Activated CD4-positive, alpha-beta T cell treated with anti-CD3 and anti-CD28 coated beads, Interleukin-2, amount 10 ng/mL, durations not matched to agents 7 days and 5 days (primary cell): ENCODE data around the gene VAV2. TPM values are rescaled to one million over a fixed set of nuclear protein-coding genes. Genes with fewer than 3 reads are reported as not detected.
"Not testable (repeated sequence)": the region's sequence is repeated elsewhere in the genome, so short reads cannot be mapped to it uniquely, and the experiment has no call there.

Source experiments
- CTCF ChIA-PET: fragments of 350-600 bp; sonication (Branson Sonifier 250); formaldehyde crosslinking; loops from one replicate; lab custom pipeline; 2021; ENCODE audit warnings: antibody characterized with exemption; lab: Charles Lee
- POLR2A ChIA-PET: fragments of 350-600 bp; sonication (Branson Sonifier 250); formaldehyde crosslinking; loops from one replicate; lab custom pipeline; 2021; ENCODE audit warnings: antibody characterized with exemption; lab: Charles Lee
- DNase-seq: peaks from one replicate; pipeline ENCODE4 v3.0.0-alpha.2; 2020
- H3K27ac Mint-ChIP-seq: one replicate; pipeline ENCODE4 v1.8.0; 2021; ENCODE audit warnings: mild to moderate bottlenecking, moderate library complexity, mixed read lengths
- H3K27me3 Mint-ChIP-seq: one replicate; pipeline ENCODE4 v1.8.0; 2021; ENCODE audit warnings: mixed read lengths
- H3K36me3 Mint-ChIP-seq: one replicate; pipeline ENCODE4 v1.8.0; 2021; ENCODE audit warnings: low read depth, mixed read lengths
- H3K4me1 Mint-ChIP-seq: one replicate; pipeline ENCODE4 v1.8.0; 2021; ENCODE audit warnings: mixed read lengths
- H3K4me3 Mint-ChIP-seq: one replicate; pipeline ENCODE4 v1.8.0; 2021; ENCODE audit warnings: mild to moderate bottlenecking, moderate library complexity, mixed read lengths
- H3K9me3 Mint-ChIP-seq: one replicate; pipeline ENCODE4 v1.8.0; 2021; ENCODE audit warnings: mixed read lengths
- total RNA-seq, 2 experiments: library from RNA; stranded (reverse); gene quantifications; one replicate each; pipeline ENCODE4 v1.2.3, GENCODE V29; 2021

VAV2 gene
- total RNA-seq, 2 experiments from 2014 or later, result 6.2 TPM

GRCh38 chr9:133904346-133905090 lies 87.6 kb downstream of the VAV2 start:
- ChIA-PET CTCF (no interaction called here), POLR2A (no interaction called here)
- Mint-ChIP-seq H3K27me3 (no peaks in the 10 kb centered on the region), H3K4me3 (no peak overlapping the region), H3K36me3 (no peaks in the 10 kb centered on the region), H3K27ac (no peak overlapping the region), H3K4me1 (no peaks in the 10 kb centered on the region), H3K9me3 (no peaks in the 10 kb centered on the region)
- DNase-seq, result no peak

- H3K9me3 Mint-ChIP-seq, result no peaks in the 10 kb centered on the region
- H3K36me3 Mint-ChIP-seq, result no peaks in the 10 kb centered on the region
- no peaks in the 10 kb centered on the region for H3K27me3 Mint-ChIP-seq
- POLR2A ChIA-PET, result no interaction called here
- CTCF ChIA-PET, result no interaction called here
- no peak overlapping the region for H3K27ac Mint-ChIP-seq
- no peaks in the 10 kb centered on the region for H3K4me1 Mint-ChIP-seq
- H3K4me3 Mint-ChIP-seq, result no peak overlapping the region
- DNase-seq, result no peak
These were observed 90.8 kb downstream of the VAV2 start for GRCh38 chr9:133901184-133901835.

- Mint-ChIP-seq H3K4me1 (no peaks in the 10 kb centered on the region), H3K9me3 (no peaks in the 10 kb centered on the region), H3K36me3 (no peaks in the 10 kb centered on the region), H3K27ac (no peak overlapping the region), H3K4me3 (no peak overlapping the region), H3K27me3 (no peaks in the 10 kb centered on the region)
- DNase-seq, result no peak
- ChIA-PET CTCF (interaction anchor here (0.7 kb wide), 1 partner anchor 343 kb away, joined by 3 read pairs; no protein-coding TSS in a partner anchor), POLR2A (no interaction called here)
These were observed 94.4 kb downstream of the VAV2 start for GRCh38 chr9:133897675-133898074.

GRCh38 chr9:133896007-133896406 lies 96.1 kb downstream of the VAV2 start:
- H3K27ac Mint-ChIP-seq, H3K4me1 Mint-ChIP-seq, POLR2A ChIA-PET, H3K9me3 Mint-ChIP-seq, H3K36me3 Mint-ChIP-seq, H3K27me3 Mint-ChIP-seq, CTCF ChIA-PET, H3K4me3 Mint-ChIP-seq, DNase-seq: not testable (repeated sequence)

- Mint-ChIP-seq H3K9me3 (no peaks in the 10 kb centered on the region), H3K36me3 (no peaks in the 10 kb centered on the region), H3K4me1 (no peaks in the 10 kb centered on the region), H3K4me3 (no peak overlapping the region), H3K27me3 (no peaks in the 10 kb centered on the region), H3K27ac (no peak overlapping the region)
- ChIA-PET CTCF (no interaction called here), POLR2A (no interaction called here)
- DNase-seq, result no peak
These were observed 96.8 kb downstream of the VAV2 start for GRCh38 chr9:133895335-133895734.

- no peaks in the 10 kb centered on the region for H3K4me1 Mint-ChIP-seq
- H3K9me3 Mint-ChIP-seq, result no peaks in the 10 kb centered on the region
- POLR2A ChIA-PET, result no interaction called here
- DNase-seq, result no peak
- CTCF ChIA-PET, result no interaction called here
- no peak overlapping the region for H3K27ac Mint-ChIP-seq
- no peaks in the 10 kb centered on the region for H3K36me3 Mint-ChIP-seq
- H3K27me3 Mint-ChIP-seq, result no peaks in the 10 kb centered on the region
- no peak overlapping the region for H3K4me3 Mint-ChIP-seq
These were observed 97.5 kb downstream of the VAV2 start for GRCh38 chr9:133894377-133895321.

- no peaks in the 10 kb centered on the region for H3K36me3 Mint-ChIP-seq
- no peak for DNase-seq
- no peaks in the 10 kb centered on the region for H3K4me1 Mint-ChIP-seq
- ChIA-PET CTCF (no interaction called here), POLR2A (no interaction called here)
- no peaks in the 10 kb centered on the region for H3K9me3 Mint-ChIP-seq
- no peak overlapping the region for H3K4me3 Mint-ChIP-seq
- no peak overlapping the region for H3K27ac Mint-ChIP-seq
- no peaks in the 10 kb centered on the region for H3K27me3 Mint-ChIP-seq
These were observed 98.7 kb downstream of the VAV2 start for GRCh38 chr9:133893191-133893994.

GRCh38 chr9:133892193-133892920 lies 99.8 kb downstream of the VAV2 start:
- ChIA-PET CTCF (no interaction called here), POLR2A (no interaction called here)
- Mint-ChIP-seq H3K9me3 (no peaks in the 10 kb centered on the region), H3K4me1 (no peaks in the 10 kb centered on the region), H3K36me3 (no peaks in the 10 kb centered on the region), H3K27me3 (no peaks in the 10 kb centered on the region), H3K4me3 (no peak overlapping the region), H3K27ac (no peak overlapping the region)
- no peak for DNase-seq

- no peaks in the 10 kb centered on the region for H3K27me3 Mint-ChIP-seq
- no peak overlapping the region for H3K27ac Mint-ChIP-seq
- H3K4me1 Mint-ChIP-seq, result no peaks in the 10 kb centered on the region
- no peaks in the 10 kb centered on the region for H3K9me3 Mint-ChIP-seq
- no peak for DNase-seq
- H3K4me3 Mint-ChIP-seq, result no peak overlapping the region
- no peaks in the 10 kb centered on the region for H3K36me3 Mint-ChIP-seq
- CTCF ChIA-PET, result no interaction called here
- POLR2A ChIA-PET, result no interaction called here
These were observed 100.4 kb downstream of the VAV2 start for GRCh38 chr9:133891741-133892140.

GRCh38 chr9:133890583-133890982 lies 101.5 kb downstream of the VAV2 start:
- H3K36me3 Mint-ChIP-seq, result no peaks in the 10 kb centered on the region
- H3K27me3 Mint-ChIP-seq, result no peaks in the 10 kb centered on the region
- no peaks in the 10 kb centered on the region for H3K4me1 Mint-ChIP-seq
- DNase-seq, result no peak
- no peaks in the 10 kb centered on the region for H3K9me3 Mint-ChIP-seq
- CTCF ChIA-PET, result no interaction called here
- POLR2A ChIA-PET, result no interaction called here
- H3K4me3 Mint-ChIP-seq, result no peak overlapping the region
- H3K27ac Mint-ChIP-seq, result no peak overlapping the region

GRCh38 chr9:133889584-133890301 lies 102.4 kb downstream of the VAV2 start:
- CTCF ChIA-PET, result interaction anchor here (0.7 kb wide), 1 partner anchor 474 kb away, joined by 3 read pairs; no protein-coding TSS in a partner anchor
- Mint-ChIP-seq H3K4me3 (no peak overlapping the region), H3K27ac (no peak overlapping the region), H3K4me1 (no peaks in the 10 kb centered on the region), H3K27me3 (no peaks in the 10 kb centered on the region), H3K9me3 (no peaks in the 10 kb centered on the region), H3K36me3 (no peaks in the 10 kb centered on the region)
- no peak for DNase-seq
- POLR2A ChIA-PET, result no interaction called here
